DND-41 (cell line): ENCODE results near the gene SRRM5.

Source experiments
- ATAC-seq: fragments of 200-7000 bp; cut with Tn5 transposase; 3 replicates; pipeline ENCODE4 v1.9.1; 2021; ENCODE audit warnings: low read depth; ENCODE audit not compliant: insufficient read depth
- DNase-seq: peaks from one replicate; pipeline ENCODE4 v3.0.0-alpha.2; 2020
- H2AFZ ChIP-seq: 2 replicates; pipeline ENCODE4 v1.6.0; 2012; ENCODE audit warnings: low read depth, low read length
- H3K27ac ChIP-seq: 2 replicates; pipeline ENCODE4 v1.5.1; 2012; ENCODE audit warnings: low read length, inconsistent platforms
- H3K27me3 ChIP-seq: fragments of 200-600 bp; sonication (generic); 2 replicates; pipeline ENCODE4 v1.6.0; 2012; ENCODE audit warnings: low read length, mild to moderate bottlenecking, inconsistent platforms; ENCODE audit not compliant: insufficient read depth, poor library complexity
- H3K36me3 ChIP-seq: 2 replicates; pipeline ENCODE4 v1.5.1; 2012; ENCODE audit warnings: low read length, inconsistent platforms; ENCODE audit not compliant: insufficient read depth
- H3K4me1 ChIP-seq: 2 replicates; pipeline ENCODE4 v1.5.1; 2012; ENCODE audit warnings: mild to moderate bottlenecking, low read length; ENCODE audit not compliant: insufficient read depth
- H3K4me2 ChIP-seq: 2 replicates; pipeline ENCODE4 v1.6.0; 2012; ENCODE audit warnings: mild to moderate bottlenecking, moderate library complexity, low read length, inconsistent platforms; ENCODE audit not compliant: insufficient read depth
- H3K4me3 ChIP-seq, 2 experiments: fragments of 200-600 bp in 1 of 2; shearing (Covaris generic) in 1 of 2; 2 replicates each; pipeline ENCODE4 v1.5.1; 2012 to 2016; ENCODE audit warnings: inconsistent platforms in 2 of 2, low read length in 2 of 2, mild to moderate bottlenecking in 2 of 2, low read depth in 1 of 2, moderate library complexity in 1 of 2
- H3K79me2 ChIP-seq: 2 replicates; pipeline ENCODE4 v1.6.0; 2012; ENCODE audit warnings: low read length, inconsistent platforms; ENCODE audit not compliant: insufficient read depth
- H3K9ac ChIP-seq: 2 replicates; pipeline ENCODE4 v1.6.0; 2012; ENCODE audit warnings: low read depth, mild to moderate bottlenecking, inconsistent platforms, low read length, moderate library complexity
- H3K9me3 ChIP-seq: 2 replicates; pipeline ENCODE4 v1.5.1; 2012; ENCODE audit warnings: low read length, moderate library complexity, mild to moderate bottlenecking, inconsistent platforms; ENCODE audit not compliant: insufficient read depth, severe bottlenecking
- H4K20me1 ChIP-seq: 2 replicates; pipeline ENCODE4 v1.6.0; 2012; ENCODE audit warnings: low read length; ENCODE audit not compliant: insufficient read depth
- EZH2 ChIP-seq: IDR thresholded peaks from 3 replicates; pipeline ENCODE4 v1.6.1; 2012; ENCODE audit warnings: borderline replicate concordance, low read depth, mild to moderate bottlenecking, moderate library complexity, low read length, inconsistent platforms; ENCODE audit not compliant: severe bottlenecking
- TF ChIP-seq, protein P1 (sequence below): IDR thresholded peaks from 2 replicates; pipeline ENCODE4 v1.5.1; 2012; ENCODE audit warnings: borderline replicate concordance, low read length, moderate library complexity, mild to moderate bottlenecking; ENCODE audit not compliant: poor library complexity, severe bottlenecking; ENCODE audit errors: extremely low read depth

Gene SRRM5

DNA sequence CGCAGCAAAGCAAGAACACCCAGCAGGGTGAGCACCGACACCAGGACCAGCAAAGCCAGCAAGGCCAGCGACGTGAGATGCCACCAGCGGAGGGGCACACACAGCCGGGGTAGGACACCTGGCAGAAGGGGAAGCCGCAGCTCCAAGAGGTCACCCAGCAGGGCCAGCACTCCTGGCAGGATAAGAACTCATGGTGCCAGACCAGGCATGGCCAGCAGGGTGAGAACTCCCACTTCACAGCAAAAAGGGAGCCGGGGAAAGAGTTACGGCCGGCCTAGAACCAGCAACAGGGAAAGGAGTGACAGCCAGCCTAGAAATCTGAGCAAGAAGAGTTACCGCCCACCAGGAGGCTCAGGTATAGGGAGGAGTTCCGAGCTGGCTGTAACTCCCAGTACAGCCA, 486 bp downstream of the SRRM5 start:
- Histone ChIP-seq H3K9ac (no peak overlapping the region), H3K27ac (no peak overlapping the region), H3K4me3 (no peak overlapping the region), H3K9me3 (no peaks in the 10 kb centered on the region), H4K20me1 (peaks cover 70% of the 10 kb centered on the region), H3K36me3 (peaks cover 65% of the 10 kb centered on the region), H3K27me3 (no peaks in the 10 kb centered on the region), H2AFZ (no peak overlapping the region), H3K4me2 (no peak overlapping the region), H3K4me1 (peaks cover 11% of the 10 kb centered on the region), H3K79me2 (peaks cover 85% of the 10 kb centered on the region)
- ATAC-seq: no peak
- TF ChIP-seq EZH2: no peak
- TF ChIP-seq, protein P1, sequence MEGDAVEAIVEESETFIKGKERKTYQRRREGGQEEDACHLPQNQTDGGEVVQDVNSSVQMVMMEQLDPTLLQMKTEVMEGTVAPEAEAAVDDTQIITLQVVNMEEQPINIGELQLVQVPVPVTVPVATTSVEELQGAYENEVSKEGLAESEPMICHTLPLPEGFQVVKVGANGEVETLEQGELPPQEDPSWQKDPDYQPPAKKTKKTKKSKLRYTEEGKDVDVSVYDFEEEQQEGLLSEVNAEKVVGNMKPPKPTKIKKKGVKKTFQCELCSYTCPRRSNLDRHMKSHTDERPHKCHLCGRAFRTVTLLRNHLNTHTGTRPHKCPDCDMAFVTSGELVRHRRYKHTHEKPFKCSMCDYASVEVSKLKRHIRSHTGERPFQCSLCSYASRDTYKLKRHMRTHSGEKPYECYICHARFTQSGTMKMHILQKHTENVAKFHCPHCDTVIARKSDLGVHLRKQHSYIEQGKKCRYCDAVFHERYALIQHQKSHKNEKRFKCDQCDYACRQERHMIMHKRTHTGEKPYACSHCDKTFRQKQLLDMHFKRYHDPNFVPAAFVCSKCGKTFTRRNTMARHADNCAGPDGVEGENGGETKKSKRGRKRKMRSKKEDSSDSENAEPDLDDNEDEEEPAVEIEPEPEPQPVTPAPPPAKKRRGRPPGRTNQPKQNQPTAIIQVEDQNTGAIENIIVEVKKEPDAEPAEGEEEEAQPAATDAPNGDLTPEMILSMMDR: no peak
- no peak for DNase-seq

GRCh38 chr19:43616306-43616705, 4.4 kb downstream of the SRRM5 start:
- DNase-seq (no peak), ATAC-seq (no peak)
- Histone ChIP-seq H3K9ac (no peak overlapping the region), H3K27ac (no peak overlapping the region), H3K79me2 (peaks cover 83% of the 10 kb centered on the region), H3K4me1 (peaks cover 38% of the 10 kb centered on the region), H3K27me3 (no peaks in the 10 kb centered on the region), H3K4me2 (0 out of 2 replicates have a peak overlapping the region, but pooled peaks have one; percentile 6), H2AFZ (no peak overlapping the region), H3K36me3 (peaks cover 31% of the 10 kb centered on the region), H4K20me1 (peaks cover 46% of the 10 kb centered on the region), H3K4me3 (no peak overlapping the region), H3K9me3 (no peaks in the 10 kb centered on the region)
- TF ChIP-seq, protein P1: no peak
- no peak for TF ChIP-seq EZH2

DNA sequence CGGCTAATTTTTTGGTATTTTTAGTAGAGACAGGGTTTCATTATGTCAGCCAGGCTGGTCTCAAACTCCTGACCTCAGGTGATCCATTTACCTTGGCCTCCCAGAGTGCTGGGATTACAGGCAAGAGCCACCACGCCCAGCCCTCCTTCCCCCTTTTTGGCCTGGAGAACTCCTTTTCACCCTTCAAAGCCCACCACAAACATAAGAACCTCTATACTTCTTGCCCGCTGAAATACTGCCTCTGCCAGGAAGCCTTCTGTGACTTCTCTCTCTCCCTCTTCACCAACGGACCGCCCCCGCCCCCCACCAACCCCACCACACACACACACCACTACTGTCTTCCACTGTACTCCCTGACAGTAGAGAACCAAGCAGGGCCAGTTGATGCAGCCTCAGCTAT, 5.1 kb downstream of the SRRM5 start:
- Histone ChIP-seq H3K9ac (no peak overlapping the region), H3K79me2 (peaks cover 77% of the 10 kb centered on the region), H3K27ac (no peak overlapping the region), H4K20me1 (peaks cover 39% of the 10 kb centered on the region), H3K27me3 (no peaks in the 10 kb centered on the region), H2AFZ (no peak overlapping the region), H3K36me3 (peaks cover 25% of the 10 kb centered on the region), H3K4me2 (peak overlapping the region; percentile 39), H3K9me3 (no peaks in the 10 kb centered on the region), H3K4me1 (peaks cover 38% of the 10 kb centered on the region), H3K4me3 (no peak overlapping the region)
- DNase-seq (no peak), ATAC-seq (no peak)
- TF ChIP-seq, protein P1: no peak
- TF ChIP-seq EZH2: no peak

DNA sequence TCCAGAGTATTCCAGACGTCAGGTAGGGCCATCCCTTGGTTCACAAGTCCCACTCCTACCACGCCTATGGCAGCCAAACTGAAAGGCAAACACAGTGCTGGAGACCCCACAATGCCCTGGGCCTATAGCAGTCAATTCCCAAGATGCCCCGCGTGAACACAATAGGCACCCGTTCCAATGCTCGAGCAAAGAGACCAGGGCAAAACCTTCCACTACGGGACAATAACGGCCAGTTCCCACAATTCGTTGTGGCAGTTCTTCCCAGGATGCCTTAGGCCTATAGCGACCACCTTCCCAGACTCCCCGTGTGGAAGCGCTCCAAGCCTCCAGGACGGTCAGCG, 7.0 kb downstream of the SRRM5 start:
- Histone ChIP-seq H3K4me2 (peak overlapping the region; percentile 86), H3K4me3 (peak overlapping the region; percentile 72 to 94), H3K36me3 (peaks cover 5% of the 10 kb centered on the region), H3K4me1 (peaks cover 38% of the 10 kb centered on the region), H3K27me3 (no peaks in the 10 kb centered on the region), H4K20me1 (peaks cover 25% of the 10 kb centered on the region; the same call in 1 of the 2 replicates), H3K79me2 (peaks cover 57% of the 10 kb centered on the region), H2AFZ (peak overlapping the region; percentile 98), H3K9ac (peak overlapping the region; percentile 91), H3K27ac (peak overlapping the region; percentile 99), H3K9me3 (no peaks in the 10 kb centered on the region)
- peak; percentile 67 for ATAC-seq
- DNase-seq: peak; percentile 82
- TF ChIP-seq, protein P1: no peak
- TF ChIP-seq EZH2: no peak
